Activated CD8-positive, alpha-beta memory T cell treated with anti-CD3 and anti-CD28 coated beads for 48 hours (primary cell): ENCODE results near the gene URI1.
"Not testable (repeated sequence)": the region's sequence is repeated elsewhere in the genome, so short reads cannot be mapped to it uniquely, and the experiment has no call there.

Experiments
- DNase-seq, 3 experiments: peaks; one replicate each; pipeline ENCODE4 v3.0.0-alpha.2; 2020; ENCODE audit warnings: low read depth in 2 of 3, low spot score in 2 of 3

URI1 gene

GRCh38 chr19:30020189-30020588 lies 78.2 kb downstream of the URI1 start:
- no peak for DNase-seq

DNA sequence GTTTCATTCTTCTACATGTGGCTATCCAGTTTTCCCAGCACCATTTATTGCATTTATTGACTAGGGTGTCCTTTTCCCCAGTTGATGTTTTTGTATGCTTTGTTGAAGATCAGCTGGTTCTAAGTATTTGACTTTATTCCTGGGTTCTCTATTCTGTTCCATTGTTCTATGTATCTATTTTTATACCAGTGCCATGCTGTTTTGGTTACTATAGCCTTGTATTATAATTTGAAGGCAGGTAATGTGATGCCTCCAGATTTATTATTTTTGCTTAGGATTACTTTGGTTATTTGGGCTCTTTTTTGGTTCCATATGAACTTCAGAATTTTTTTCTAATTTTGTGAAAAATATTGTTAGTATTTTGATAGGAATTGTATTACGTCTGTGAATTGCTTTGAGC lies 80.6 kb downstream of the URI1 start:
- no peak for DNase-seq

DNA sequence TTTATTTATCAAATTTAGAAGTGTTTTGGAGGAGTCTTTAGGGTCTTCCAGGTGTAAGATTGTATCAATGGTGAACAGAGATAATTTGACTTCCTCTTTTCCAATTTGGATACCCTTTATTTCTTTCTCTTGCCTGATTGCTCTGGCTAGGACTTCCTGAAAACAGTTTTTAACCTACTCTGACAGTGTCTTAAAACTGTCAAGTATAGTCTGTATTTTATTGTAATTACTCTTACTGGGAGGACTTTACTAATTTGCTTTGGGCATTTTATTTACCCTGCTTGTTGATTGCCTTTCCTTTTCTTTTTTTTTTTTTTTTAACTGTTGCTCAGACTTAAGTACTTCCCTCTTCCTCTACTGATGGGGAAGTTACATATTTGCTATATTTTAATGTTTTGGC lies 81.3 kb downstream of the URI1 start:
- no peak for DNase-seq

- DNase-seq, result no peak
These were observed 82.1 kb downstream of the URI1 start for GRCh38 chr19:30024091-30024490.

DNA sequence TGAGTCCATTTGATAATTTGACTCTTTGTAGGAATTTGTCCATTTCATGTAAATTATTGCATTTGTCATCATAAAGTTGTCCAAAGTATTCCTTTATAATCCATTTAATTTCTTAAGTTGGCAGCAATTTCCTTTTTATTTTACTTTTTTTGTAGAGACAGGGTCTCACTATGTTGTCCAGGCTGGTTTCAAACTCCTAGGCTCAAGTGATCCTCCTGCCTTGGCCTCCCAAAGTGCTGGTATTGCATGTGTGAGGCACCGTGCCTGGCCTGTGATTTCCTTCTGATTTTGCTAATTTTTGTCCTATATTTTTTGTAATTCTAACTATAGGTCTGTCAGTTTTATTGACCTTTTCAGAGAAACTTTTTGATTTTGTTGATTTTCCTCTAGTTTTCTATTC lies 84.9 kb downstream of the URI1 start:
- DNase-seq, result no peak

DNA sequence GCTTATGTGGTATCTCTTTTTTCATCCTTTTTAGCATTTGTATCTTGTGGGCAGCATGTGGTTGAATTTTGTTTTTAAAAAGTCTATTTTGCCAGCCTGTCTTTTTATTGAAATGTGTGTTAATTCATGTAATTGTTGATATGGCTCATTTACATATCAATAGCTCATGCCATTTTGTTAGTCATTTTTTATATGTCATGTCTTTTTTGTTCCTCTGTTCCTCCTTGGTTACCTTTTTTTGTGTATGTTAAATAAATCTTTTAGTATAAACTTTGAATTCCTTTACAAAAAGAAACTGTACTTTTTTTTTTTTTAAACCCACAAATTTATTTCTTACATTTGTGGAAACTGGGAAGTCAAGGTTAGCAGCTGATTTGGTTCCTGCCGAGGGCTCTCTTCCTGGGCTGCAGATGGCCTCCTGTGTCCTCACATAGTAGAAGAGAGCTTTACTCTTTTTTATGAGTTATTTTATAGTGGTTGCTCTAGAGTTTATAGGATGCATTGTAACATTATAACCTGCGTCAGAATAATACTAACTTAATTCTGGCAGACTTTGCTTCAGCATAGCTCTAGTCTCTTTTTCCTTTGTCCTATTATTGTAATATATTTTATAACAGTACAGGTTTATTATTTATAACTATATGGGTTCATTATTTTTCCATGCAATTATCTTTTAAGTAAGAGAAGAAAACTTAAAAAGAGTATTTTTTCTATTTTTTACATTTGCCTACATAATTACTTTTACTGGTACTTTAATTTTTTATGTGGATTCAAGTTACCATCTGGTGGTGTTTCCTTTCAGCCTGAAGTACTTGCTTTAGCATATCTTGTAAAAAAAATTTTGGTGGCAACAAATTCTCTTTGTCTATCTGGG lies 86.3 kb downstream of the URI1 start:
- no peak for DNase-seq

DNA sequence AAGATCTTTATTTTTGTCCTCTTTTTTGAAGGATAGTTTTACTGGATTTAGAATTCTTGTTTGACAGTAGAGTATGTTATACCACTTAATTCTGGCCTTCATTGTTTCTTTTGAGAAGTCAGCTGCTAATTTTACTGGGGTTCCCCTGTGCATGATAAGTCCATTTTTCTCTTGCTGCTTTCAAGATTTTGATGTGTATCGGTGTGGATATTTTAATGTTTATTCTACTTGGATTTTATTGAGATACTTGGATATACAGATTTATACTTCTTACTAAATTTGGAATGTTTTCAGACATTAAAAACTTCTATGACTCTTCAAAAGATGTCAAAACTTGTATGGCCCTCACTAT lies 86.9 kb downstream of the URI1 start:
- DNase-seq, result no peak

DNA sequence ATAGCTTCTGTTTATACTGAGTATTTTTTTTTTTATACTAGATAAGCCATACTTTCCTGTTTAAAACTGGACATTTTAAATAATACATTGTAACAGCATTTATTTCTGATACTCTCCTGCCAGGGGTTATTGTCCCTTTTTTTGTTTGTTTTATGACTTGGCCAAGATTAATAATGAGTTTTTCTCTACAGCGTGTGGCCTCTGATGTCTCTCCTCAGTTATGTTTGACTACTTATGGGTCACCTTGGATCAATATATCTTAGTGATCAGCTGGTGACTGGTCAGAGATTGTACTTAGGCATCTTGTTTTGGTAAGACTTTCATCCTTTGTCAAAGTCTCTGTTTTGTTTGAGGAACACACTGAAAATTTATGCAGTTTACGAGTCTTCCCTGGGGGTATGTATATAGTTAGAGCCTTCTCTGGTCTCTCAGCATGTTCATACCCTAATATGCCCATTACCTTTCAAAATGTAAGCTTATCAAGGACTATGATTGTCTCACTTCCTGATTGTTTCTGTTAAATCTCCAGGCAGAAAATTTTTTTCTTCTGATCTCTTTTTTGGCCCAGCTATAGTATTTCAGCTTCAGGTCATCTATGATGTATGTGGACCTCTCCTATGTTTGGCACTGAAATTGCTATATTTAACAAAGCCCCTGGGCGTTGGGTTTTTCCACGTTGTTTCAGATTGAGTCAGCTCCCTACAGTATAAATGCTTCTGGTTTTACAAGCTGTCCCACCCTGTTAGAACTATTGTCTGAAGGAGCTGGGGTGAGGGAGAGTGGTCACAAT lies 87.9 kb downstream of the URI1 start:
- no peak for DNase-seq

DNA sequence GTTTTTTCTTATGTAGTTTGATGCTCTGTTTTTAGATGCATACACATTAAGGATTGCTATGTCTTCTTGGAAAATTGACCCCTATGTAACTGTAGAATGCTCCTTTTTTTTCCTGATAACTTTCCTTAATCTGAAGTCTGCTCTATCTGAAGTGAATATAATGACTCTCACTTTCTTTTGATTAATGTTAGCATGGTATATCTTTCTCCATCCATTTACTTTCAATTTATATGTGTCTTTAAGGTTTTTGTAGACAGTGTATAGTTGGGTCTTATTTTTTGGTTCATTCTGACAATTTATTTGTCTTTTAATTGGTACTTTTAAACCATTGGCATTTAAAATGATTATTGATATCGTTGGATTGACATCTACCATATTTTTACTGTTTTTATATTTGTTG lies 92.3 kb downstream of the URI1 start:
- no peak for DNase-seq

- no peak for DNase-seq
These were observed 94.4 kb downstream of the URI1 start for GRCh38 chr19:30036154-30037129.

- no peak for DNase-seq
These were observed 95.8 kb downstream of the URI1 start for GRCh38 chr19:30037835-30038234.

DNA sequence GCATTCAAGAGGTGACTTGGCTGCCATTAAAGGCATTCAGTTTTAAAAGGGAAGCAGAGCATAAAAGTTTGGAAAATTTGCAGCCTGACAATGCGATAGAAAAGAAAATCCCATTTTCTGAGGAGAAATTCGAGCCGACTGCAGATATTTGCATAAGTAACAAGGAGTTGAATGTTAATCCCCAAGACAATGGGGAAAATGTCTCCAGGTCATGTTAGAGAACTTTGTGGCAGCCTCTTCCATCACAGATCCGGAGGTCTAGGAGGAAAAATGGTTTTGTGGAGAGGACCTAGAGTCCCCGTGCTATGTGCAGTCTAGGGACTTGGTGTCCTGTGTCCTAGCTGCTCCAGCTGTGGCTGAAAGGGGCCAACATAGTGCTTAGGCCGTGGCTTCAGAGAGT lies 99.9 kb downstream of the URI1 start:
- DNase-seq, result not testable (repeated sequence)

DNA sequence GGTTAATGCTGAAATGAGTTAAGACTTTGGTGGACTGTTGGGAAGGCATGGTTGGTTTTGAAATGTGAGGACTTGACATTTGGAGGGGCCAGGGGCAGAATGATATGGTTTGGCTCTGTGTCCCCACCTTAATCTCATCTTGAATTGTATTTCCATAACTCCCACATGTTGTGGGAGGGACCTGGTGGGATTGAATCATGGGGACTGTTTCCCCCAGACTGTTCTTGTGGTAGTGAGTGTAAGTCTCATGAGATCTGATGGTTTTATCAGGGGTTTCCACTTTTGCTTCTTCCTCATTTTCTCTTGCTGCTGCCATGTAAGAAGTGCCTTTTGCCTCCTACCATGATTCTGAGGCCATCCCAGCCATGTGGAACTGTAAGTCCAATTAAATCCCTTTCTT lies 101.0 kb downstream of the URI1 start:
- DNase-seq, result not testable (repeated sequence)

DNA sequence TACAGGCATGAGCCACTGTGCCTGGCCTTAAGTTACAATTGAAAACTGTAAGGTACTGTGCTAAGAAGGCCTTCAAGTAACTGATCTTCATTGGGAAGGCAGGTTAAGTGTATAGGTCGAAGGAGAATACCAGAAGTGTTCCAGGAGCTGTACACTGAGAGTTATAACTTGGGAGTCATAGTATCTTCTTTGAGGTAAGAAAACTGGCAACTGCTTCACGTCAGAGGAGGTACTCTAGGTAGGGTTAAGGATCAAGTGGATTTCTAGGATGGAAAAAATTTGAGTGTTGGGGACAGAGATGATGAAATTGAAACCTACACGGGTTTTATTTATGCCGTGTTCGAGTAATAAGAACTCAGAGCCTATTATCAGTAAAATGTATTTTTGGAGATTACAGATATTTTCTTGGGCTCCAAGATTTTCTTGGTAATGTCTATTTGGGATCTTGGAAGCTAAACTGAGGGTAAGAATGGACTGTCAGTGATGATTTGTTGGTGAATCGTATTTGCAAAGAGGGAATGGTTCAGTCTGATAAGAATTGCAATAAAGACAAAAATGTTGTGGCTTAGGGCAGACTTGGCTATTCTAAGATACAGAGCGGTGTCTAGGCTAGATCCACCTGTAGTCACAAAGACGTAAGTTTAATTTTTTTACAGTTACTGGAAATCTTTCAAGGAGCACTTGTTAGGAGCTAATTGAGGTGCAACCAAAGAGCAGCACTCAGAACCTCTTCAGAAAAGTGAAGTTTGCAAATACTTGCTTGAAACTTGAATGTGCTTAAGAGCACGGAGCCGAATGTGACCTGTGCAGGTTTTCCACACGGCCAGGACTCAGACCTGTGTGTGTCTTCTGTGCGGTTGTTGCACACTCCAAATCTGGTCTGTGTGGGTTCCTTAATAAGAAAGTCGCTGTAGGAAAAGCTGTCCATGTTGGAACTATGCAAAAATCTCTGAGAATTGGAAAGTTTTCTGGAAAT lies 102.5 kb downstream of the URI1 start:
- DNase-seq, result no peak

- DNase-seq, result no peak
These were observed 104.5 kb downstream of the URI1 start for GRCh38 chr19:30046522-30046921.

DNA sequence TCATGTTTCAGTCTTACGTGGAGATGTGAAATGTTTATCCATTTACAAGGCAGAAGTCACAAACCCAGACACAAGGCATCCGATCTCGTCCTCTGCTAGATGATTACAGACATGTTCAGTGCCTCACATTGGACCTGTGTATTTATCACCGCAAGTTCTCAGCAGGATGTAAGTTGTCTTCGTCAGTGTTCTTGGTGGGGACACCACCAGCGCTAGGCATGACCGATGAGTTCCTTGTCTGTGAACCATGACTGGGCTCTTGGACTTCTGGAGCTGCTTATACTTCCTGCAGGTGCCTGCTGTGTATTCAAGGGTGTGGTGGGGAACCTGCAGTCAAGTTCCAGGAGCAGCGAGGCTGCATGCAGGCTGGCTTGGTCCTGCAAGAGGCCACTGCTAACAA lies 105.4 kb downstream of the URI1 start:
- DNase-seq, result no peak

DNA sequence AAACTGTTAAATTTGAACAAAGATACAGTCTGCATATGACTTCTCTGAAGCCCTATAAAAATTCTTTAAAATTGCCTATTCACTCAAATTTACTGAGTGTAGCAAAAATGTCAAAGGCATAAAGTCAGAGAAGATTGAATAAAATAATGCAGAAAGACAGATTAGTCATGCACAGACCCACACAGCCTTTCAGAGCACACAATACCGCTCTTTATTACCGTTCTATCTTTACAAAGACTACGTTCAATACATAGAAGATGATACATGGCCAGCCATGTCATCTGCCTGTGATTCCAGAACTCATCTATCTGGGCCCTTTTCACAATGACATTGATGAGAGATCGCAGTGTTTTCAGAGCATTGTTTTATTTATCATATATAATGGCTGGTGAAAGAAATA lies 107.2 kb downstream of the URI1 start:
- DNase-seq, result no peak

- no peak for DNase-seq
These were observed 108.0 kb downstream of the URI1 start for GRCh38 chr19:30049846-30050667.
